Renal cortical epithelial cell (primary cell): ENCODE results near the gene EXOC6B. TPM values are rescaled to one million over a fixed set of nuclear protein-coding genes. Genes with fewer than 3 reads are reported as not detected.

Experiments used
- DNase-seq: peaks from one replicate; pipeline ENCODE4 v3.0.0-alpha.2; 2011; ENCODE audit warnings: low read depth
- total RNA-seq: library from RNA; depleted of rRNA; stranded (reverse); fragments of >200 nt; gene quantifications from 2 replicates; pipeline ENCODE4 v1.2.3, GENCODE V29; 2014

EXOC6B gene
- total RNA-seq, 1 donor from 2014 or later = 56.0 TPM

GRCh38 chr2:72211777-72212485, 613.9 kb downstream of the EXOC6B start:
- DNase-seq = peak; percentile 87

- DNase-seq = peak; percentile 81
Observed at GRCh38 chr2:72211350-72211749, 614.5 kb downstream of the EXOC6B start.

GRCh38 chr2:72210470-72210869, 615.4 kb downstream of the EXOC6B start:
- DNase-seq = peak; percentile 73

GRCh38 chr2:72208225-72208624, 617.6 kb downstream of the EXOC6B start:
- DNase-seq = no peak

- no peak for DNase-seq
Observed at GRCh38 chr2:72207334-72207733, 618.5 kb downstream of the EXOC6B start.

- DNase-seq = no peak
Observed at GRCh38 chr2:72205504-72205881, 620.3 kb downstream of the EXOC6B start.

- DNase-seq = no peak
Observed at GRCh38 chr2:72204786-72205503, 620.9 kb downstream of the EXOC6B start.

GRCh38 chr2:72204156-72204785, 621.6 kb downstream of the EXOC6B start:
- no peak for DNase-seq

GRCh38 chr2:72198532-72199241, 627.1 kb downstream of the EXOC6B start:
- DNase-seq = peak; percentile 60

- no peak for DNase-seq
Observed at GRCh38 chr2:72193723-72194122, 632.1 kb downstream of the EXOC6B start.

- DNase-seq = no peak
Observed at GRCh38 chr2:72191441-72191840, 634.4 kb downstream of the EXOC6B start.

- no peak for DNase-seq
Observed at GRCh38 chr2:72185206-72185605, 640.6 kb downstream of the EXOC6B start.

GRCh38 chr2:72183466-72183865, 642.4 kb downstream of the EXOC6B start:
- no peak for DNase-seq

- peak; percentile 14 for DNase-seq
Observed at GRCh38 chr2:72183016-72183415, 642.8 kb downstream of the EXOC6B start.

- no peak for DNase-seq
Observed at GRCh38 chr2:72182547-72182946, 643.3 kb downstream of the EXOC6B start.

- DNase-seq = no peak
Observed at GRCh38 chr2:72181616-72182015, 644.2 kb downstream of the EXOC6B start.

GRCh38 chr2:72180351-72180750, 645.5 kb downstream of the EXOC6B start:
- no peak for DNase-seq

GRCh38 chr2:72178551-72178950, 647.3 kb downstream of the EXOC6B start:
- DNase-seq = no peak

- DNase-seq = no peak
Observed at GRCh38 chr2:72176281-72176680, 649.6 kb downstream of the EXOC6B start.

- DNase-seq = no peak
Observed at GRCh38 chr2:72175636-72176035, 650.2 kb downstream of the EXOC6B start.

- no peak for DNase-seq
Observed at GRCh38 chr2:72173640-72174321, 652.1 kb downstream of the EXOC6B start.

- DNase-seq = no peak
Observed at GRCh38 chr2:72172478-72172877, 653.4 kb downstream of the EXOC6B start.
